ENCODE data around the gene KCNK4.

DNA sequence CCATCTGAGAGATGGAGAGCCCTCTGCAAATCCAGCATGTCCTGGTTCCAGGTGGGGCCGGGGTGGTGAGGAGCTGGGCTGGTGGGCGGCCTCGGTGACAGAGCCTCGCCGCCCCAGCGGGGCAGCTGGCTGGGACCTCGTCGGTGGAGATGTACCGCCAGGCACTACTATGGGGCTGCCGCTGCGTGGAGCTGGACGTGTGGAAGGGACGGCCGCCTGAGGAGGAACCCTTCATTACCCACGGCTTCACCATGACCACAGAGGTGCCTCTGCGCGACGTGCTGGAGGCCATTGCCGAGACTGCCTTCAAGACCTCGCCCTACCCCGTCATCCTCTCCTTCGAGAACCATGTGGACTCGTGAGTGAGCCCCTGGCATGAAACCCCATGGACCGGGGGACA is 32.7 kb upstream of the KCNK4 start:
- no peak for TF ChIP-seq POLR2A (IDR thresholded peaks at IDR 0.05)
- TF ChIP-seq, protein P1, sequence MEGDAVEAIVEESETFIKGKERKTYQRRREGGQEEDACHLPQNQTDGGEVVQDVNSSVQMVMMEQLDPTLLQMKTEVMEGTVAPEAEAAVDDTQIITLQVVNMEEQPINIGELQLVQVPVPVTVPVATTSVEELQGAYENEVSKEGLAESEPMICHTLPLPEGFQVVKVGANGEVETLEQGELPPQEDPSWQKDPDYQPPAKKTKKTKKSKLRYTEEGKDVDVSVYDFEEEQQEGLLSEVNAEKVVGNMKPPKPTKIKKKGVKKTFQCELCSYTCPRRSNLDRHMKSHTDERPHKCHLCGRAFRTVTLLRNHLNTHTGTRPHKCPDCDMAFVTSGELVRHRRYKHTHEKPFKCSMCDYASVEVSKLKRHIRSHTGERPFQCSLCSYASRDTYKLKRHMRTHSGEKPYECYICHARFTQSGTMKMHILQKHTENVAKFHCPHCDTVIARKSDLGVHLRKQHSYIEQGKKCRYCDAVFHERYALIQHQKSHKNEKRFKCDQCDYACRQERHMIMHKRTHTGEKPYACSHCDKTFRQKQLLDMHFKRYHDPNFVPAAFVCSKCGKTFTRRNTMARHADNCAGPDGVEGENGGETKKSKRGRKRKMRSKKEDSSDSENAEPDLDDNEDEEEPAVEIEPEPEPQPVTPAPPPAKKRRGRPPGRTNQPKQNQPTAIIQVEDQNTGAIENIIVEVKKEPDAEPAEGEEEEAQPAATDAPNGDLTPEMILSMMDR (IDR thresholded peaks at IDR 0.05): no peak

Measured in adrenal gland (tissue), 5 donors.